WERI-Rb-1 (cell line): Measurements from ENCODE around the gene VENTX.

Source experiments
- DNase-seq: peaks from one replicate; pipeline ENCODE4 v3.0.0-alpha.2; 2020
- H3K27ac ChIP-seq: fragments of 250-450 bp; sonication (Bioruptor Pico); 2 replicates; pipeline ENCODE4 v1.5.1; 2020; ENCODE audit warnings: mild to moderate bottlenecking, moderate library complexity
- H3K27me3 ChIP-seq: fragments of 250-450 bp; sonication (Bioruptor Pico); 2 replicates; pipeline ENCODE4 v1.5.1; 2021; ENCODE audit warnings: mild to moderate bottlenecking, low read depth, moderate library complexity; ENCODE audit not compliant: insufficient read depth, severe bottlenecking
- H3K36me3 ChIP-seq: fragments of 250-450 bp; sonication (Bioruptor Pico); 2 replicates; pipeline ENCODE4 v1.5.1; 2020; ENCODE audit warnings: mild to moderate bottlenecking, moderate library complexity
- H3K4me3 ChIP-seq: 2 replicates; pipeline ENCODE4 v1.5.1; 2011; ENCODE audit warnings: low read depth, mild to moderate bottlenecking, control low read depth, low read length
- H3K9me3 ChIP-seq: fragments of 250-450 bp; sonication (Bioruptor Pico); 2 replicates; pipeline ENCODE4 v1.5.1; 2021; ENCODE audit warnings: mild to moderate bottlenecking, moderate library complexity; ENCODE audit not compliant: severe bottlenecking
- TF ChIP-seq, protein P1 (sequence below): IDR thresholded peaks from 2 replicates; pipeline ENCODE4 v1.5.1; 2011; ENCODE audit warnings: low read depth, mild to moderate bottlenecking, control low read depth, inconsistent platforms, low read length

The VENTX gene

DNA sequence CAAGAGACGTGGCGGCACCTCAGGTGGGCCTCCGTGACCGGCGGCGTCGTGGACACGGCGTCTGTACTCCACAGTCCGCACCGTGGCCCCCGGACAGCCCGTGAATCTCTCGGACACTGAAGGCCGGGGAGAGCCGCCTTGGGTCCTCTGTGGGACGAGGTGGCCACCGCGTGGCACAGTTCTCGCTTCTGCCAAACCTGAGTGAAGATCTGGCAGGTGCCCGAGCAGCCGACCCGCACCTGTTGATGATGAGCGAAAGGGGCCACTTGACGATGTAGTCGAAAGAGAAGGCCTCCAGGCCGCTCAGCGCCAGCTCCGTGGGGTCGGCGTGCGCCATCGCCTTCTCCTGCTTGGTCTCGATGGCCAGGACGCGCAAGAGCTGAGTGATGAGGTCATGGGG lies 47.6 kb downstream of the VENTX start:
- TF ChIP-seq, protein P1, sequence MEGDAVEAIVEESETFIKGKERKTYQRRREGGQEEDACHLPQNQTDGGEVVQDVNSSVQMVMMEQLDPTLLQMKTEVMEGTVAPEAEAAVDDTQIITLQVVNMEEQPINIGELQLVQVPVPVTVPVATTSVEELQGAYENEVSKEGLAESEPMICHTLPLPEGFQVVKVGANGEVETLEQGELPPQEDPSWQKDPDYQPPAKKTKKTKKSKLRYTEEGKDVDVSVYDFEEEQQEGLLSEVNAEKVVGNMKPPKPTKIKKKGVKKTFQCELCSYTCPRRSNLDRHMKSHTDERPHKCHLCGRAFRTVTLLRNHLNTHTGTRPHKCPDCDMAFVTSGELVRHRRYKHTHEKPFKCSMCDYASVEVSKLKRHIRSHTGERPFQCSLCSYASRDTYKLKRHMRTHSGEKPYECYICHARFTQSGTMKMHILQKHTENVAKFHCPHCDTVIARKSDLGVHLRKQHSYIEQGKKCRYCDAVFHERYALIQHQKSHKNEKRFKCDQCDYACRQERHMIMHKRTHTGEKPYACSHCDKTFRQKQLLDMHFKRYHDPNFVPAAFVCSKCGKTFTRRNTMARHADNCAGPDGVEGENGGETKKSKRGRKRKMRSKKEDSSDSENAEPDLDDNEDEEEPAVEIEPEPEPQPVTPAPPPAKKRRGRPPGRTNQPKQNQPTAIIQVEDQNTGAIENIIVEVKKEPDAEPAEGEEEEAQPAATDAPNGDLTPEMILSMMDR: no peak
- no peak overlapping the region for H3K27ac ChIP-seq
- DNase-seq: no peak
- H3K36me3 ChIP-seq: peaks cover 62% of the 10 kb centered on the region
- no peaks in the 10 kb centered on the region for H3K9me3 ChIP-seq
- no peak overlapping the region for H3K4me3 ChIP-seq
- H3K27me3 ChIP-seq: no peaks in the 10 kb centered on the region

DNA sequence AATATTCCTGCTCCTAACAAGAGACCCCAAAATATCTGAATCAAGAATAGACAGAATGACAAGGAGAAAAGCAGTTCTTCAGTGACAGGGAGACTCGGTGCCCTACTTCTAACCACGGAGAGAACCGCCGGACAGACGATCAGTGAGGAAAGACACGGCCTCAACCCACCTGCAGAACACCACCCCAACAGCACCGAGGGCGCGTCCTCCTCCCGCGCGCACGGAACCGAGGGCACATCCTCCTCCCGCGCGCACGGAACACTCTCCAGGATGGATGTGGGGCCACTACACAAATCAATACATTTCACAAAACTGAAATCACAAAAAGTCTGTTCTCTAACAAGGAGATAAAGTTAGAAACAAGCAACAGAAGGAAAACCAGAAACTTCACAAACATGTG lies 48.7 kb downstream of the VENTX start:
- Histone ChIP-seq H3K36me3 (peaks cover 59% of the 10 kb centered on the region), H3K27me3 (no peaks in the 10 kb centered on the region)
- TF ChIP-seq, protein P1: no peak

DNA sequence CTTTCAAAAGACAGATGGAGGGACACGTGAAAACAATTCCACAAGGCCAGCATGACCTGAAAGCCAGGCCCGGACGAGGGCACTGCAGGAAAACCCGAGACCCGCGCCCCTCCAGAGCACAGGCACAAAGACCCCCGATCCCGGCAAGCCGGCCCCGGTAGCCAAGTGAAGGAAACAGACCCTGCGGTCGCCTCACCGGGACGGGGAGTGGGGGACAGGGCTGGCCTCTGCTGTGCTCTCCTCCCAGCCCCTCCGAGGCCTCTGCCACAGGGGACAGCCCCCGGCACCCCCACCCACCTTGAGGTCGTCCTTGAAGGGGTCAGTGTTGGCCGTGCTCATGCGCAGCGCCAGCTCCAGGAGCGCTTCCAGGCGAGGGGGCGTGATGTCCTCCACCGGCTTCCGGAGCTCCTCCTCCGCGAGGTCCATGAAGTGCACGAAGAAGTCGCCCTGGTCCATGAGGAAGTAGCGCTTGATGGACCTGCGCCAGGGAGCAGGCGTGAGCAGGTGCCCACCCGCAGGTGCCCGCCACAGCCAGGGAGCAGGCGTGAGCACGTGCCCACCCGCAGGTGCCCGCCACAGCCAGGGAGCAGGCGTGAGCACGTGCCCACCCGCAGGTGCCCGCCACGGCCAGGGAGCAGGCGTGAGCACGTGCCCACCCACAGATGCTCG lies 50.3 kb downstream of the VENTX start:
- no peaks in the 10 kb centered on the region for H3K9me3 ChIP-seq
- H3K4me3 ChIP-seq: no peak overlapping the region
- DNase-seq: no peak
- TF ChIP-seq, protein P1: no peak
- H3K27ac ChIP-seq: no peak overlapping the region
- peaks cover 58% of the 10 kb centered on the region for H3K36me3 ChIP-seq
- no peaks in the 10 kb centered on the region for H3K27me3 ChIP-seq

More for the DNA sequence above, 48.7 kb downstream of the VENTX start:
- H3K4me3 ChIP-seq: no peak overlapping the region
- H3K9me3 ChIP-seq: no peaks in the 10 kb centered on the region
- DNase-seq: no peak
- H3K27ac ChIP-seq: no peak overlapping the region

DNA sequence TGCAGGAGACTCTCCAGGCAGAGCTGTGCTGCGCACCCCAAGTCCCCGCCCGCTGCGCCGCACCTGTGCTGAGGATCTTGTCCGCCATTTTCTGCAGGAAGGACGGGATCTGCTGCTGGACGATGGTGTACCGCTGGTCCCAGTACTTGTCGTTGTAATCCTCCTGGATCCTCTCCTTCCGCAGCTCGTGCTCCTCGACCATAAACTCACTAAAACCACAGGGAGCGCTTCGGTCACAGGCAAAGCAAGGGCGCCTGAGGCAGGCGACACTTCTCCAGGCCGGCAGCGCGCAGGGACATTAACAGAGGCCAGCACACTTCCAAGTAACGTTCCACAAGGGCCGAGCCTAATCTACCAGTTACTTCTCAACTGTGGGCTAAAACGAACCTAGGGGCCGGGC lies 52.1 kb downstream of the VENTX start:
- H3K4me3 ChIP-seq: no peak overlapping the region
- H3K36me3 ChIP-seq: peaks cover 55% of the 10 kb centered on the region
- no peak for DNase-seq
- H3K9me3 ChIP-seq: no peaks in the 10 kb centered on the region
- TF ChIP-seq, protein P1: no peak
- no peaks in the 10 kb centered on the region for H3K27me3 ChIP-seq
- no peak overlapping the region for H3K27ac ChIP-seq
